GM21528 (cell line): Measurements from ENCODE around the gene NUFIP1.
"Not testable (repeated sequence)": the region's sequence is repeated elsewhere in the genome, so short reads cannot be mapped to it uniquely, and the experiment has no call there.

Experiments
- ATAC-seq: cut with Tn5 transposase; IDR thresholded peaks from one replicate; pipeline ENCODE4 v1.9.1; 2021; ENCODE audit warnings: mild to moderate bottlenecking, moderate library complexity; ENCODE audit not compliant: unreplicated experiment, low FRiP score

The NUFIP1 gene

DNA sequence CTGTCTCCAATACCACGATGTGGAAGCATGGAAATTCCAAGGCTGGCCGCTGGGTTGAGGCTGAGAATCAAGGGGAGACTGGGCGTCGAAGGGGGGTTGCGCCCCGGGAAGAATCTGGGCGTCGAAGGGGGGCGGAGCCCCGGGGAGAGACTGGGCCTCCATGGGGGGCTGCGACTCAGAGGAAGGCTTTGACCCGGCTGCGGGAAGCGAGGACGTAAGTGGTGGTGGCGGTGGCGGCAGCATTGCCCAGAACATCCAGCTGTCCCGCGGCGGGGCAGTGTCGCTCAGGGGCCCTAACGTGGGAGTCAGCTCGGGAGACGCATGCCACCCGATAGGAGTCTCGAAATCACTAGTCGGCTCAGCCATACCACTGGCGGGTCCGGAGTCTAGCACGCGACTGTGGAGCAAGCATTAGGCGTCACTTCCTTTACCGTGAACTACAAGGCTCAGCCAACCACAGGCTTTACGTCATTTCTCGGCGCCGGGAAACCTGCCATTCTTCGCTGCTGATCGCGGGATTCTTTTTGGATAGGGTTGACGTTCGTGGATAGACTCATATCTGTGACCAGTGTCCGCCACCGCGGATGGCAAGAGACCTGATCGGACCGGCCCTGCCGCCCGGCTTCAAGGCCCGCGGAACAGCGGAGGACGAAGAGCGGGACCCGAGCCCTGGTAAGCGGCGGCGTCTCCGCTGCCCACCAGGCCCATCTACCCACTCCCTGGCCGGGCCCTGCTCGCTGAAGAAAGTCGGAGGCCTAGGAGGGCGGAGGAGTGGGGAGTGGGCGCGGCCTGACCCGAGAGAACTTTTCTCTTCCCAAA, at the start of gene NUFIP1, which contains the start of gene GPALPP1:
TSS of gene NUFIP1 (minus strand) at position 401 of the 819 bp plus-strand sequence. CDS start at position 366, 35 bp downstream.
TSS of gene GPALPP1 (plus strand) at position 468 of the 819 bp plus-strand sequence. CDS start at position 585, 117 bp downstream.
- ATAC-seq, result peak; percentile 97

DNA sequence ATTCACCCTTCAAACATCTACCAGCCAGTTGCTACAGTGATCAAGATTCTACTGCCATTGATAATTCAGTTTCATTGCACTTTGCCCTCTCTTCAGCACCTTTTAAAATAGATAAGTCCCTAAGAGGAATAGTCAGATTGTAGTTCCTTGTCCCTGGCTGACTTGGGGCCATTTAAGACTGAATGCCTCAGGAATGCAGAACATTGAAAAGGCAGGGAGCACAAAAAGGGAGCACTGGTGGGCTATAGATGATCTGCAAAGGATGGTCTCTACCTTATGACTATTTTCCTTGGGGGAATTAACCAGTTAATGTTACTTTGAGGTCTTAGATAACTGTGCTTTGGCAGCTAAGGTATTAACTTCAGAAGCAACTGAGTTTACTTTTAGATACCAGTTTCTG, 46.9 kb upstream of the NUFIP1 start:
- no peak for ATAC-seq

DNA sequence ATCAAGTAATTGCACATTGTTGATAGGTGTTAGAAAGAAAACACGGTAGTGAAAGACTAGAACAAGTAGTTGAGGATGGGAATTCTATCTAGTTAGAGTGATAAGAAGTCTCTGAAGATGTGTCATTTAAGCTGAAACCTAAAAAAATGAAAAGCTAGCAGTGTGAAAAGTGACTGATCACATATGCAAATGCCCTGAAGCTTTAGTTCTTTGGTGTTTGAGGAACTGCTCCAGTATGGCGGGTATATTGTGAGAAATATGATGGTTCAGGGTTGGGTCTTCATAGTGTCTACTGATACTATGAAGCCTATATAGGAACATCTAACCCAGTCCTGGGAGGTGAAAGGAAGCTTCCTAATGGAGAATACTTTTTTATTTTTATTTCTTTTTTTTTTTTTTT, 45.1 kb upstream of the NUFIP1 start:
- ATAC-seq, result no peak

DNA sequence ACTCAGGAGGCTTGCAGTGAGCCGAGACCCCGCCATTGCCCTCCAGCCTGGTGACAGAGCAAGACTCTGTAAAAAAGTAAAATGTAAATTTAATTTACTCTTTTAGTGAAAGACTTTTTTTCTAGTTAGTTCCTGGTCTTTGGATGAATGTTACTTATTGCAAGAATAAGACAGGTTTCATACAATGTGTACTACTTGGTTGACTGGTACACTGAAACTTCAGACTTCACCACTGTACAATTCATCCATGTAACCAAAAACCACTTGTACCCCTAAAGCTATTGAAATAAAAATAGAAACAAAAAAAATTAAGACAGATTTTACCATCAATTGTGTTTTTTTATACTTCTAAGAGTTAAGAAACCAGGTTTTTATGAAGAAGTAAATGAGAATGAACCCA, 35.6 kb upstream of the NUFIP1 start:
- ATAC-seq, result no peak

DNA sequence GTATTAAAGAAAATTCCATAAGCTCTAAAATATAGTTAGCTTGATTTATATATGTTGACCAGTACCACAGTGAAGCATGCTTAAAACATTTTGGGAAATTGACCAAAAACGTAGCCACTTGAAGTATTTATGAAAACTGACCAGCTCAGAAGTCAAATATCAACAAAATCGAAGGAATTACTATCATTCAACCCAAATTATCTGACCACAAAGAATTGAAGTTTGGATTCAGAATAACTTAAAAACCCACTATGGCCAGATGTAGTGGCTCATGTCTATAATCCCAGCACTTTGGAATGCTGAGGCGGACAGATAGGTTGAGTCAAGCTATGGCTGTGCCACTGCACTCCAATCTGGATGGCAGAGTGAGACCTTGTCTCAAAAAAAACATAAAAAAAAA, 32.0 kb upstream of the NUFIP1 start:
- ATAC-seq, result no peak

DNA sequence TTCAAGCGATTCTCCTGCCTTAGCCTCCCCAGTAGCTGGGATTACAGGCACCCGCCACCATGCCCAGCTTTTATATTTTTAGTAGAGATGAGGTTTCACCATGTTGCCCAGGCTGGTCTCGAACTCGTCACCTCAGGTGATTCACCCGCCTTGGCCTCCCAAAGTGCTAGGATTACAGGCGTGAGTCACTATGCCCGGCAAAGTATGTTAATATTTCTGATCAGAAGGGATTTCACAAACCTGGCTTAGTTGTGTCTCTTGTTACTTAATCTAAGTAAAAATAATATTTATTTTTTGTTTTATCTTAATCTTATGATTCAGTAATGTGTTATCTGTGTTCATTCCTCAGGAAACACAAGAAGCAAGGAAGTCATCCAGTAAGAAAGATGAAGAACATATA, 30.7 kb upstream of the NUFIP1 start:
- not testable (repeated sequence) for ATAC-seq

DNA sequence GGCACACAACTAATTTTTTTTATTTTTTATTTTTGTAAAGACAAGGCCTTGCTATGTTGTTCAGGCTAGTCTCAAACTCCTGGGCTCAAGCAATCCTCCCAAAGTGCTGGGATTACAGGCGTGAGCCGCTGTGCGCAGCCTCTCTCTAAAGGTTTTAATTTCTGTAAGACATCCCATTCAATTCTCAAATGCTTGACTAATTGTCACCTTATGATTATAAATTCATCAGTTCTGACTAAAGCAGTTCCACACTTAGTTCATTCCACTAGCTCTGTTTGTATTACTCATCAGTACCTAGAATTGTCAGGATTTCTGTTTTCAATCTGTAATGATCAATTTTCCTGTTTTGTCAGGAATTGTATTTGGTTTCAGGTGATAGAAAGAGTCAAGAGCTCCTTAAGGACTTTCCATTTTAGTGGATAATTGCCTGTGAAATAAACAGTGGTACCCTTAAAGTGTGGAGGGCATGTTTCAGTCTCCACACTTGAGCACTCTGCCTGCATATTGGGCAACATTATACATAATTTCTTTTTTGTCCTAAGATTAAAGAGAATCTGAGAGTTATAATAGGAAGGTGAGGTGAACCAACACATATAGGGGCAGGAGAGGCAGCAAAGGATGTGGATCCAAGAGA, 27.6 kb upstream of the NUFIP1 start:
- ATAC-seq, result no peak

DNA sequence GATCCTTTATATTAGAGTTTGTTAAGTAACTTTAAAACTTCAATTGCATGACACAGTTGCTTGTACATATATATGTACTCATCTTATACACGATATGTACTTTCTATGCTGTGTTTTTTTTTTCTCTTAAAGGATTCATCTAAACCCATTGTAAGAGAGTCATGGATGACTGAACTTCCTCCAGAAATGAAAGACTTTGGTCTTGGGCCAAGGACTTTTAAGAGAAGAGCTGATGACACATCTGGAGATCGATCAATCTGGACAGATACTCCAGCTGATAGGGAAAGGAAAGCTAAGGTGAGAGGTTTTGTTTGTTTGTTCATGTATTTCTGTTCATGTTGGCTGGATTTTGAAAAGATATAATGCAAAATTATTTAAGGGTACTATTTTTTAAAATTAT, 26.0 kb upstream of the NUFIP1 start:
- no peak for ATAC-seq

DNA sequence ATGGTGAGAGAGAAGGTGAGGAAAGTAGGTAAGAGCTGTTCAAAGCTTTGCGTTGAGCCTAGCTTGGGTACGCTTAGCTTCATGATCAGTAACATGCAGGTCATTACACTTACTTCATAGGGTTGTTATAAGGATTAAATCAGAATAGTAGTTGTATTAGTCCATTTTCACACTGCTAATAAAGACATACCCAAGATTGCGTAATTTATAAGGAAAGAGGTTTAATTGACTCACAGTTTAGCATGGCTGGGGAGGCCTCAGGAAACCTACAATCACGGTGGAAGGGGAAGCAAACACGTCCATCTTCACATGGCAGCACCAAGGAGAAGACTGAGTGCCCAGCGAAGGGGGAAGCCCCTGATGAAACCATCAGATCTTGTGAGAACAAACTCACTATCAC, 21.9 kb upstream of the NUFIP1 start:
- ATAC-seq, result no peak

DNA sequence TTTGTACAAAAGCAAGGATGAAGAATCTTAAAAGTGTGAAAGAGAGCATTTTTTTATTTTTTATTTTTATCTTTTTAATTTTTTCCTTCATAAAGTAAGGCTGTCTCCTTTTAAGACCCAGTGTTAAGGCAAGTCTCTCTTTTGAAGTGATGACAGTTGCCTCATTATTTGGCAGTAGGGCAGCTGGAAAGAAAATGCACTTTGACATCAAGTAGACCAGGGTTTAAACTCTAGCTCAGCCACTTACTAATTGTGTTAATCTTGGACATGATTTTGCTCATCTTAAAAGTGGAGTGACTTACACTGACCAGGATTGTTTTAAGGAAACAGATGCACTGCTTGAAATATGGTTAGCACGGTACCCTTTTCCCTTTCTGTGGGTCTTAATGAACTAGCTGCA, 18.6 kb upstream of the NUFIP1 start:
- ATAC-seq, result no peak

DNA sequence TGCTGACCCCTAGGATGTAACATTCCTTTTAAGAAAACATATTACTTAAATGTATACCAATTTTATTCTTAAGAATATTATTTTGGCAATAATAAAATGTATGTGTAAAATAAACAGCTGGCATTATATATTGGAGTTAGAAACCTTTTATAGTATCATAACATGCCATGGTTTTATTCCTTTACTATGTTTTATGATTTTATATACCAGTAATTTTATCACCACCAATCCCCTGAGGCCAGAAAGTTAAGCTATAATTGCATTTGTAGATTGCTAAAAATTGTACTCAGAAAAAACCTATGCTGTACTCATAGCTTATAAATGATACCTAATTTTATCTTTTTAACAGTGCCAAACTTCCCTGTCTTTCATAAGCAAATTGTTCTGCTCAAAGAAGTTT, 18.0 kb upstream of the NUFIP1 start:
- no peak for ATAC-seq

DNA sequence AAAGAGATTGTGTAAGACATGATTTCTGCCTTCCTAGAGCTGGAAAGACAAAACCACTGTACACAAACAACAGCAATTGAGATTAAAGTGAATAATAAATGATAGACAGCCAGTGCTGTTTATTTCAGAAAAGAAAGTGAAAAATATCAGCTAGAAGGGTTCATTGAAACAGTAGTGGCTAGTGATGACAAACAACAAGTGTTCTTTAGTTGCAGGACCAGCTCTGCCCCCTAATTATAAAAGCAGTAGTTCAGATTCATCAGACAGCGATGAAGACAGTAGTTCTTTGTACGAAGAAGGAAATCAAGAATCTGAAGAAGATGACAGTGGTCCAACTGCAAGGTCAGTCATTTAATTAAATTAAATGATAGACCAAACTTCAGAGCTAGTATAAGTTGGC, 14.8 kb upstream of the NUFIP1 start:
- no peak for ATAC-seq

DNA sequence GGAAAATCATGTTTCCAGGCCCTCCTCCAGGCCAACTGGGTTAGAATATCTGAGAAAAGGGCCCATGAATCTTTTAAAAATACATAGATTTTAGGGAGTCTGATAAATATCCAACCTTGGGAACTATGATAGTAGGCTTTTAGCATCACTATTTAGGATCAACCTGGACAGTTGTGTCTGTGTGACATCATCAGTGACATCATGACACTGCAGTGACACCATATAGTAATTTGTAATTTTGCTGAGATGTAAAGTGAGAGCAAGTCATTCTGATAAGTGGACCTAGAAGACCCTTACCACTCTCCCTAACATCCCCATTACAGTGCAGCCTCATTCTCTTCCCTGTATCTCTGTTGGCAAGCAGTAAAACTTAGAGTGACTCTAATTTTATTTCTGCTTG, 14.1 kb upstream of the NUFIP1 start:
- ATAC-seq, result no peak

DNA sequence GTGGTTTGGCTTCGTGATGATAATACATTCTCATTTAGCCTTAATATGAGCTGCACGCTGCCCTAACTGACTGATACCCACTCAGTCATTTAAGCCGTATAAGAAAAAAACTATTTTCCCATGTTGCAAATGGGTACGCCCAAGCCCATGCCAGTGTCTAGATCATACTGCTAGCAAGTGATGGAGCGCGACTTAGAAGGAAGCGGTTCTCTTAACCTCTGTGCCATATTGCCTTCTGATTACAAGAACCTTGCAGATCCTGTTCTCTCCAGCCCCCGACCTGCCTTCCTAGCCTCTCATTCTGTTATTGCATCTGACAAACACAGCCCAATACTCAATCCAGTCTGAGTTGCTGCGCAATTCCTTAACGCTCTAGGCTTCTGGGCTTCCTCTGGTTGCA, 670 bp upstream of the NUFIP1 start:
- peak; percentile 24 for ATAC-seq

DNA sequence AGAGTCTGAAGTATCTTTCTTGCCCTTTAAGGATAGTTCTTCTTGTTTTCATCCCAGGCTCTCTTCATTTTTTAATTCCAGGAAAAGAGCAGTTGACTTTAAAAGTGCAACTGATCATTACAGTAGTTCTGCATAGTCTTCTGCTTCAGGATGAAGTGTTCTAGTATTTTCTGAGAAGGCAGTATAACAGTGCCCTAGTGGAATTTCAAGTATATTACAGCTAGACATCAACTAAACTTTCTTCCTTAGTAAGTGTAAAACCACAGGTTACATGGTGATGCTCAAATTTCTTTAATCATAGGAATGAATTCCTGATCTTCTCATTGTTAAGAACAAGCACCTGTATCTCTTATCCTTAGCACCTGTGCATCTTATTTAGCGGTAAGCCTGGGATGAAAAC, 10.9 kb downstream of the NUFIP1 start:
- no peak for ATAC-seq

DNA sequence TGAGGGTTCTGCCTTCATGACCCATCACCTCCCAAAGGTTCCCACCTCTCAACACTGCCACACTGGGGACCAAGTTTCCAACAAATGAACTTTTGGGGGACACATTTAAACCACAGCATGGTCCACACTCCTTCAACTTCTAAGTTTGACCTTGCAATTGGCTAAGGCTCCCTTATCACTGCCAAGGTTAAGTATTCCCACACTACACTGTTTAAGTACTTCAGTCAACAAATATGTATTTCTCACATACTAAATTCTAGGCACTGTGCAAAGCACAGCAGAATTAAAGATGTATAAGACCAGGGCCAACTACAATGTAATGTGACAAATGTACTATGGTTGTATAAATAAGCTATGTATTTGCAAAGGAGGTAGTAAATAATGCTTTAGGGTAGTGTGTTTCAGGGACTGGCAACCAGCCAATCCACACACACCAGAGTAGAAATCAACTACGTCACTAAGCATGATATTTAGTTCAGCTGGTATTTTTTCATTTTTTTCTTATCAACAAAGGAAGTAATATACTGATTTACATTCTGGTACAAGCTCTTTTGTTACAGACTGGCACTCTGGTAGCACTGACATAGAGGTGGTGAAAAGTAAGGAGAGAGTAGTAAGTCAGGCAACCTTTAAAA, 12.2 kb downstream of the NUFIP1 start:
- ATAC-seq, result no peak

DNA sequence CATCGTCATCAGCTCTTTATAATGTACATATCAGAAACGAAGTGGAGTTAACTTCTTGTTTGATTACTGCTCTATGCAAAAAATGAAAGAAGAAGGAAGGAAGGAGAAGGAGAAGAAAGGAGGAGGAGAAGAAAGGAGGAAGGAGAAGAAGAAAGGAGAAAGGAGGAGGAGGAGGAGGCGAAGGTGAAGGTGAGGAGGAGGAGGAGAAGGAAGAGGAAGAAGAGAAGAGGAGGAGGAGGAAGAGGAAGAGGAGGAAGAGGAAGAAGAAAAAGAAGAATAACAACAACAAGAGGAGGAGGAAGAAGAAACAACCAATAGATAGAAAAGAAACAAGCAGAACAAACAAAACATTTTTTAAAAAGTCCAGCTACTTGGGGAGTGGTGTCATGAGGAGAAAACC, 13.1 kb downstream of the NUFIP1 start:
- no peak for ATAC-seq

DNA sequence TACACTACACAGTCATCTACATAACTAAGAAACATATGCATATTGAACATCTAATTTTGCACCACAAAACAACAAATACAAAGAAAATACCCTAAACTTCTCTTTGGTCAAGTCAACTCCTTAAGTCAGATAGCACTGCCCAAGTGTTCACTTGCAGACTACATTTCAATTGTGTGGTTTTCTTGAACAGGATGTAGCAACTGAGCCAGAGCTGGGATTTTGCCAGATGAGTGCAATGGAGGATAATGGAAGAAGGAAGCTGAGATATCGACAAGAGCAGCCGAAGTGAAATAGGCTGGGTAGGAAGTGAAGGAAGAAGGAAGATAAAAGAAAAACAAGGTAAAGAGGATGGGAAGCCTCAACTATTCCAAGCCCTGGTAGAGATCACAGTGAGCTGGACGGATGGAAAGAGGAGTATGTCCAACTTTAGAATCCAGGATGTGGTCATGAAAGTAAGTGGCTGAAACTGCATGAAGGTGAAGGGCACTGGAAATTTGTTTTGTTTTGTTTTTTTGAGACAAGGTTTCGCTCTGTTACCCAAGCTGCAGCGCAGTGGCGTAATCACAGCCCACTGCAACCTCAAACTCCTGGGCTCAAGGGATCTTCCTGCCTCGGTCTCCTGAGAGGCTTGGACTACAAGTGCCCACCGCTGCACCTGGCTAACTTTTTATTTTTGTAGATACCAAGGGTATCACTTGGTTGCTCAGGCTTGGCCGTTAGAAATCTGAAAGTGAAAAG, 15.0 kb downstream of the NUFIP1 start:
- peak; percentile 51 for ATAC-seq

DNA sequence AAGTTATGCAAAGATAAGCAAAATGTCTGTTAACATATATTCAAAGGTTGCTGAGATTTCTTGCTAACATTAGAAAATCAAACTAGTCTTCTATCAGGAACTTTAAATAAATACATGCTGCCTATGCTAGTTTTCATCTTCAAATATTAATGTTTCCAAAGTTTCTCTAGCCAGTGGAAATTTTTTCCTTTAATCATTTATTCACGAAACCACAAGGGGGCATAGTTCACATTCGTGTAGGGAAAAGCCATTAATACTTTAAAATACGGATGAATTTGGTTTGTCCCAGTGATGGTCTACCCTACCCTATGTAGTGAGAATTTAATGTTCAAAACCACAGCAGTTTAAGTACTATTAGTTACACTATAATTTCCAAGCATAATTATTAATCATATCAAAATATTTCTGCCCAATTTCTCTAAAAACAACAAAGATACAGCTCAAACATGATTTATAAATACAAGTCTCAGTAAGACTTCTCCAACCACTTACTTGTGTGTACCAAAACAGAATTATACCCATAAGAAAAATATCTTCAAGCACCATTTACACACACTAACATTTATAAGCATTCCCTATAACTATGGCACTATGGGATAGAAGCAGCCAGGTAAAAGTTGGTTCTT, 16.2 kb downstream of the NUFIP1 start:
- ATAC-seq, result no peak
